Left renal cortex interstitium (tissue), 4 donors: Measurements from ENCODE around the gene NDUFV1. TPM values are rescaled to one million over a fixed set of nuclear protein-coding genes. Genes with fewer than 3 reads are reported as not detected.
"Not testable (repeated sequence)": the region's sequence is repeated elsewhere in the genome, so short reads cannot be mapped to it uniquely, and the experiment has no call there.

Source experiments
- DNase-seq, 4 donors: peaks; one replicate each; pipeline ENCODE4 v3.0.0-alpha.2; 2013; ENCODE audit warnings: low read depth in 4 of 4, low spot score in 2 of 4, missing footprints in 1 of 4
- polyA plus RNA-seq, 4 donors: library from polyadenylated mRNA; unstranded; fragments of 120-200 nt; gene quantifications; one replicate each; pipeline ENCODE4 v1.2.1, GENCODE V29; 2013; ENCODE audit not compliant: insufficient read length in 4 of 4

NDUFV1 gene
- polyA plus RNA-seq, 4 donors, result 154 to 243 (median 225) TPM

DNA sequence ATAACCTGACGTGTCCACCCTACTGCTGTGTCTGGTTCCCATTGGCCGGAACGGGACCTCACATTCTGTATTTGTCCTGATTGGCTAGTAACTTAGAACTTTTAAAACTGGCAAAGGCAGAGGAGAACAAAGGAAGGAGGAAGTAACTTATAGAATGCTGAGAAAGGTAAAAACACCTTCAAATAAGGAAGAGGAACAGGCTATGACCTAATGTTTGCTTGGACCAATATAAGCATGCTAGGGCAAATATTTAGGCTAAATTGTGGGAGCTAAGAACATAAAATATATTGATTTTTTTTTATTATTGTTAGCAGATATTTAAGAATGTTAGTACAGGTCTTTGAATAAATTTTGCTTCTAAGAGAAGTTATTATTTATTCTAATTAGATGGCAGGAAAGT is 30.7 kb downstream of the NDUFV1 start:
- DNase-seq, result not testable (repeated sequence)

DNA sequence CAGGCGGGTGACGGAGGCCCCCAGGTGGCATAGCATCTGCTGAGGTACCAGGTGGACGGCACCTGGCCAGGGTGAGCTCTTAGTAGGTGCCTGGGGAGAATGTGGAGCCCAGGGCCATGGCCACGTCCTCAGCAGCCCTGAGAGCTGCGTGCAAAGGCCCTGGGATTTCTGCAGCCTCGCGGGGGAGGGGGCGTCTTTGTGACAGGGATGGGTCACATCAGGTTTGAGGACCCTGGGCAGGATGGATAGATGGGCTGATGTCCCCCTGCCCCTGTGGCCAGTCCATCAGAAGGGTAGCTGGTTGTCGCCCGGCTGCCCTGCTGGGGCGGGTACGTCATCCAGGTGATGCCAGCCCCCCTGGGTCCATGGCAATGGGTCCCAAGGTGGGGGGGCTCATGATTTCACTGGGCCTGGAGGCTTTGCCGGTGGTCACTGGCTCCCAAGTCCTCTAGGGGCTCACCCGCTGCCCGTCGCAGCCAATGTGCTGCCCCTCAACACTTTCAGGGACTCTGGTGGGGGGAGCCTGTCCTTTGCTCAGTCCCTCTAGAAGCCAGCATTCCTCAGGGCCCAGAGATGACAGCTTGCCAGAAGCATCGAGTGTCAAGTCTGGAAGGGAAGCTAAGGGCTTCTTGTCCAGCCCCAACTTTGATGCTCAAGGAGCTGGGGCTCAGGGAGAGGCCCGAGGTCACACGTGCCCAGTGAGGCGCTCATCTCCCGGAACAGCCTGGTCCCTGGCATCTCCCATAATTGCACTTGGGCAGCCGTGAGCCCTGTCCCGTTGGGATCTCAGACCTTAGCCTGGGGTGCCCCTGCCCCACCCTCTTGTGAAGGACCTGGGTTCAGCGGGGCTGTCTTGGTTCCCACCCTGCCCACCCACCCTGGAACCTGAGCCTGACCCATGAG is 32.0 kb downstream of the NDUFV1 start:
- no peak for DNase-seq

DNA sequence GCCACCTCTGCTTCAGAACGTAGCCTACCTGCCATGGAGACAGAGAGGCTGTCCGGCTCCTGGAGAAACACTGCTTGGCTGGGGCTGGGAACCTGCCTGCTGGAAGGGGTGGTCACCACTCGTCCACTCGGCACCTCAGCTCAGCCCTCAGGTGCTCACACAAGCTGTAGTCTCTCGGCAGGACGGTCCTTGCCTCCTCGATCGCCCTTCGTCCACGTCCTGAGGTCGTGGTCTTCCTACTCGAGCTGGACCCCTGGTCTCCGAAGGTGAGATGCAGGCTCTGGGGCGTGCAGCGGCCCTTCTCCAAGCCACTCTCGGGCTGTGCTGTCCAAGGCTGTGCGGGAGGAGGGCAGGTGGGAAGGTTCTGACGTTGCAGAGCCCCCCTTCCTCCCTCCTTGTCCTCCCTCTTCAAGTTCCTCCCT is 32.7 kb downstream of the NDUFV1 start, which contains the start of gene TBX10:
Gene TBX10, minus strand, starts transcription at position 326 of the 422 bp plus-strand sequence. Its CDS starts 291 bp downstream, at position 35.
- no peak for DNase-seq

DNA sequence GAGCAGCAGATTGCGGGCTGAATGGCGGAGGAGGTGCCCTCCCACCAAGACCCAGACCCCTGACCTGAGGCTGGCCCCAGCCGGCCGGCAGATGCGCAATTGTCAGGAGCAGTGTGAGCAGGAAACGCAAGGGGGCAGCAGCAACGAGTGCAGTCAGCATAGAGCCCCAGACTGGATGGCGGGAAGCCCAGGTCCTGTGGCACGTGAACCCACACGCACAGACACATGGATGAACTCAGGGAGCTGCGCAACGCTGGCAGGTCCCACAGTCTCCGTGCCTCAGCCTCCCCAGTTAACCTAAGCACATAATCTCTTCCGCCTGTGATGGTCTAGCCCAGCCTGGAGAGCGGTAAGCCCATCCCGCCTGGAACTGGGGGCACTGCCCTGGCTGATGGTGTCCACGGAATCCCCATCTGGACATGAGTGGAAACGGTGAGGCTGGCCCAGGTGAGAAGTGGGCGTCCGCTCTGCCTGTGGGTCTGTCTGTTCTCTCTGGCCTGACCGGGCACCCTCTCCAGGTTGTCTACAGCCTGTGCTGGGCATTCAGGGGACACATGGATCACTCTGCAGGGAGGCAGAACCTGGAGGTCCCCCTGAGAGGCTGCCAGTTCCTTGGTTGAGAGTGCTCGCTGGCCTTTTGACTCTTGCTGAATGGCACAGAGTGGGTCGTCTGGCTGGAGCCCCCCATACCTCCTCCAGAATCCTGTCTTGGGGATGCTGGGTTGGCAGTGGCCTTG is 33.5 kb downstream of the NDUFV1 start:
- no peak for DNase-seq

DNA sequence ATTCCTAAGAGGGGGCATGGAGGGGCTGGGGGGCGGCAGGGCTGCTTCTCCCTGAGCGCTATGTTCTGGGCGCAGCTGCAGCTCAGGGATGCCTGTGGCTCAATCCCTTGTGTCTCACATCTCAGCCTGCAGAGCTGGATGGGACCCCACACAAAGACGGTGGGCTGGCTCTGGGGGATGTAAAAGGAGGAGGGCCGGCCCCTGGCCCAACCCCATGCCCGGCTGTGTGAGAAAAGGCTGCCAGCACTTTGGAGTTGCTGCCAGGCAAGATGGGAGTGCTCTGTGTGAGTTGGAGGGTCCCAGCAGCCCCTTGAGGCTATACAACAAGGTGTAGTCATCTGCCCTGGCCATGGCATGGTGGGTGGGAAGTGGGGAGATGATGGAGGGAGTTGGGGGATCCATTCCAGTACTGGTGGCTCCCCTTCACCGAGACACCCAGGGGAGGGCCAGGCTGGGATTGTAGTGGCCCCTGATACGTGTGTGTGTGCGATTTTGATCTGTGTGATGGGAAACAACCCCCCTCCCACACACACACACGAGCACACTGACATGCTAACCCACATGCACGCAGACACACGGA is 34.1 kb downstream of the NDUFV1 start:
- DNase-seq, result no peak

DNA sequence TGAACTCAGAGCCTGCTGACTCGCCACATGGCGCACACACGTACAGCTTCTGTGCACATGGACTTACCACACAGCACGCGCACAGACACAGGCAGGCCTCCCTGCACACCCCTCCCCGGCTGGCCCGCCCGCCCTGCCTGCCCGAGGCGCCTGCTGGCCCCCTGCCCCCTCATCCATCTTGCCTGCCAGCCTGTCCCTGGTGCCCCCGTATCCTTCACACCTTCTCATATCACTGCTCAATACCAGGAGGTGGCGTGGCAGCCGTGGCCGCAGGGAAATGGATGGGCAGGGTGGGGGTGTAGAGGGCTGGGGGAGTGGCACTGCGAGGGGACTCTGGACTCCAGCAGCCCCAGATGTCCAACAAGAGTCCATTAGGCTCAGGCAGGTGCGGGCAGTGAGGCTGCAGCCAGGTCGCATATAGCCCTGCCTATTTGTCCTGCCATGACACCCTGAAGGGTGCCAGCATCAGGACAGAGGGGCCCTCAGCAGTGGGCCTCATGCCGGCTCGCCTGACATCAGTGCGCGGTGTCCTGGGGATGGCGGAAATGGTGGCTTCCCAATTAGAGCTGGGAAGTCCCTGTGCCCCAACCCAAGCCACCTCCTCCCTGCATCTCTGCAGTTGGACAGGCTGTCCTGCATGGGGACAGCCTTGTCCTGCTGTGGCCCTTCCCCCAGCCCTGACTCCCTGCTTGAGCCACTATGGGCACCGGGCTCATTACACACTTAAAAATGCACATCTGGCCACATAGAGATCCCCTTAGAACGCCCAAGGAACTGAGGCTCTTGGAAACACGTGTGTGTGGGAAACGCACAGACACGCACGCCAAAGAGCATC is 34.8 kb downstream of the NDUFV1 start:
- DNase-seq, result no peak

DNA sequence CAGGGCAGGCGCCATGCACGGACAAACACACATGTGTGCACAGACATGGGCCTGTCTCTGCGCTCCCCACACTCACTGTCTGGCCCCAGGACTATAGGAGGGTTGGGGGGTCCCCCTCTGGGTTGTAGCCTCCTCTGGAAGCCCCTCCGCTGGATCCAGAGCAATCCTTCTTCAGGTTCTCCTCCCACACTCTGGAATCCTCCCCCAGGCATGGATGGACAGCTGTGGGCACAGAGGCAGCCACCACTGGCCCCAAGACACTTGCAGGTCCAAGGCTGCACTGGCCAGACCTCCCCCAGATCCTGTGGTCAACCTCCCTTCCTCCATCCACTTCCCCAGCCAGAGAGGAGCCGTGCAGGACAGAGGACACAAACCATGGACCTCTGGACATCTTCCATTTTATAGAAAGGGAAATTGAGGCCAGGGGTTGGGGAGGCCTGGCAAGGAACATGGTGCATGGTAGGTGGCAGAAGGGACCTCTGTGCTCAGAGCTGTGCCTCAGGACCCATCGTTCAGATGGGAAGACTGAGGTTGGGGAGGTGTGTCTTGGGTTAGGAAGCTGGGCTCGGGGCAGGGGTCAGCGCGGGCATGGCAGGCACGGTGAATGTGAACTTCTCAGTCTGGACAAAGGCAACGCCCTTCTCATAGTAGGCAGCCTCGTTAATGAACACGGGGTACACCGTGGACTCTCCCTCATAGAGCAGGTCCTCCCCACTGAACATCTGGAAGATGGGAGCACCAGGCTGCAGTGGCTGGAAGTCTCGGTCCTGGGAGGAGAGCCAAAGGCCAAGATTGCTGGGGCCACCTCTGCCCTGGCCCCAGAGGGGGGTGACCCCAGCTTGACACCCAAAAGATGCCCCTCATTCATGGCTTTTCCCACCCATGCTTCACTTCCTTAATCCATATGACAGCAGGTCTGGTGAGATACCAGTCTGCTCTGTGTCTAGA is 35.7 kb downstream of the NDUFV1 start:
- DNase-seq, result no peak

DNA sequence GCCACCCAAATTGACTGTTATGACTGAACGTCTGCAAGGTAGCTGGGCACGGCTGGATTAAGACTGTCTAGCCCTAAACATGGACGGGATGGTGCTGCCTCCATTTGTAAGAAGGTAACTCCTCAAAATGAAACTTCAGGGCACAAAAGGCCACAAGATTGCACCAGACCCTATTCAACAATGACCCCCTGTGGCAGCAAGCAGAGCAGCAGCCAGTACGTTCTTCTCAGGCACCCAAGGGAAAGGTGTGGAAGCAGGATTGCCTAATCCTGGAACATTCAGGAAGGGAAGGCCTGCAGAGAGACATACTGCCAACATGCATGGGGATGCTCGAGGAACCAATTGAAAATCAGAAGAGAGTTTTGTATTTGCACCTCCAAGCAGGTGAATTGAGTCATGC is 37.3 kb downstream of the NDUFV1 start:
- no peak for DNase-seq

DNA sequence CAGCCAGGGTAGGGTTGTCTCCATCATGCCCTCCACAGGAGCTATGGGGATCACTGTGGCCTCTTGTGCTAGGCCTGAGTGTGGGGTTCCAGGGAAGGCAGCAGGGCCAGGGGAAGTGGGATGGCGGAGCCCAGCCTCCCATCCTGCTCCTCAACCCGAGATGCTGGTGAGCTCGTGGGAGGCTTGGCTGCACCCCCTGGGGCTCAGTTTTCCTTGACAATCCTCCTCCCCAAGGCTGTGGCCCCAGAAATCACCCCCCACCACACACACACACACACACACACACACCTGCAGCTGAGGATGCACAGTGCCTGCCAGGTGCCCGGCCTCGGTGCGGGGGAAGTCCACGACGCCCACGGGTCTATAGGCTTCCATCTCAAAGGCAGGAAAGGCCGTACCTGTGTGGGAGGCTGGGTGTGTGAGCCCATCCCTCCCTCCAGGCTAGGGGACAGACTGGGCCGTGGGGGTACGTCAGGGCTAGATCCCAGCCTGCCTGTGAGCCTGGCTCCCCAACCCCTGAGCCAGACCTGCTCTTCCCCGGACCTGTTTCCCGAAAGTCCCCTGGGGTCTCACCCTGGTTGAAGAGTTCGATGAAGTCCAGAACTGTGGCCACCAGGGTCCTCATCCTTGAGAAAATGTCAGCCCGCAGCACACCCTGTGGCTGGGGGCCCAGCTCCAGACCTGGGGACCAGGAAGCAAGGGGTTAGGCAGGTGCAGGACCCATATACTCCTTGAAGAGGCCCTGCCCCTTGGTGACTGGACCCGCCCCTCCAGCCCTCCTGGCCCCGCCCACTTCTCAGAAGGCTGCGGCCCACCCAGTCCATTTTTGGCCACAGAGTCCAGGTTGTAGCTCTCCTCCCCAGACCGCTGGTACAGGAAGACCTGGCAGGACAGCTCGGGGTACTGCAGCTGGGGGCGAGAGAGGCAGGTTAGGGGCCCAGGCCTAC is 38.0 kb downstream of the NDUFV1 start:
- DNase-seq, result no peak

DNA sequence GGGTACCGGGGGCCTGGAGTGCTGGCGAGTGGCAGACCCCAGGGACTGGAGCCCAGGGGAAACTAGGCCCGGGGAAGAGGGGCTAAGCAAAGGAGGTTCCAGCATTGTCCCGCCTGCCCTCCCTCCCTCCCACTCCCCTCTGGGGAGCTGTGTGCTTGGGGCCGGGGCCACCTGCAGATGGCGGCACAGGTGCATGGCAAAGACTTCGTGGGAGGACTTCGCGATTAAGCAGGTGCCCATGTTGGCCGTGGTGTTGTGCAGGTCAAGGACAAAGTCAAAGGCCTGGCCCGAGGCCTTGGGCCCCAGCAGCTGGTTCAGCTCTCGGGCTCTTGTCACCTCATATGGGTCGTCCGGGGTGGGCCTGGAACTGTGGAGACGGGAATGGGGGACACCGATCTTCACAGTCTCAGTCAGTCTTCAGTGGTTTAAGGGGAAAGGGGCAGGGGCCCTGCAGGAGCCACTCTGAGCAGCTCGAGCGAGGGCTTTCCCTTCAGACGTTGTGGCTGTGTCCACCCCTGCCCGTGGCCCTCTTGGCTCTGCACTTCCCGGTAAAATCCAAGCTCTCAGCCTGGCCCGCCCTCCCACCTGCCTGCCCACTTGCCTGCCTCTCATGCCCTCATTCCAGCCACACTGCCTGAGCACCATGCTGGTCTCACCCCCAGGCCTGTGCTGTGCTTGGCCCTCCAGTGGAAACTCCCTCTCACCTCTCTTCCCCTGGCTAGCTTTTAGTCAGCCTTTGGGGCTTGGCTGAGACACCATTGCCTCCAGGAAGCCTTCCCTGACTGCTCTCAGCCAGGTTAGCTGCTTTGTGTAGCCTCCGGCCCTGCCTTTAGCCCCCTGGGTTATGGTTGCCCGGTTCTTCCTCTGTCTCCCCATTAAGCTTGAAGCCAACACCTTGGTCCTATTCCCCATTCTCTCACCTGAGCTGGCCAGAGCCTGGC is 39.1 kb downstream of the NDUFV1 start:
- no peak for DNase-seq

DNA sequence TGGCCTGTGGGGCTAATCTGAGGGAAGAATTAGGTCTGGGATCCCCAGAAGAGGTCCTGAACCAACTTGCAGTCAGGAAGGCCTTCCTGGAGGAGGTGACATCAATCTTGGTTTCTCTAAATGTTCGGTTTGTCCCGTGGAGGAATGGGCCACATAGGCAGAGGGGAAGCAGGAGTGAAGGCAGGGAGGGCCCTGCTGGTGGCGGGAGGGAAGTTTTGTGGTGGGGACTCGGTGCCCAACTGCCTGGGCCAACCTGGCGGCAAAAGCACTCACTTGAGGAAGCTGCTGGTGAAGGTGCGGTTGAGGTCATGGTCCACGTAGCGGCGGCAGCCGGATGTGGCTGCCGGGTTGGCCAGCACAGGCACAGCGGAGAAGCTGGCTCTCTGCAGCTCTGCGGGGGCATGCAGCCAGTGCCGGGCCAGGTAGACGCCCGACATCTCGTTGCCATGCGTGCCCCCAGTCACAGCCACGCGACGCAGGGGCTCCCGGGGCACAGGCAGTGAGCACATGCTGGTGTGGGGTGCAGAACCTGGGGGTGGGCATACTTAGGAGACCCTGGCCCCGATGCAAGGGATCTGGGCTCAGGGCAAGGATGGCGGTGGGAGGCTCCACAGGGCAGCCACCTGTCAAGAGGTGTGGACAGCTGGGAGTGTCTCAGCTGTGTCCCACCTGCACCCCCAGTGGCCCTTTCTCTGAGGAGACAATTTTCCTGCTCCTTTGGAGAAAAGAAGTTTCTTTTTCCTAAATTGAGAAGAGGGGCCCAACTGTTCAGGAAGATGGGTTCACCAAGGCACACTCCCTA is 40.0 kb downstream of the NDUFV1 start:
- DNase-seq, result no peak

DNA sequence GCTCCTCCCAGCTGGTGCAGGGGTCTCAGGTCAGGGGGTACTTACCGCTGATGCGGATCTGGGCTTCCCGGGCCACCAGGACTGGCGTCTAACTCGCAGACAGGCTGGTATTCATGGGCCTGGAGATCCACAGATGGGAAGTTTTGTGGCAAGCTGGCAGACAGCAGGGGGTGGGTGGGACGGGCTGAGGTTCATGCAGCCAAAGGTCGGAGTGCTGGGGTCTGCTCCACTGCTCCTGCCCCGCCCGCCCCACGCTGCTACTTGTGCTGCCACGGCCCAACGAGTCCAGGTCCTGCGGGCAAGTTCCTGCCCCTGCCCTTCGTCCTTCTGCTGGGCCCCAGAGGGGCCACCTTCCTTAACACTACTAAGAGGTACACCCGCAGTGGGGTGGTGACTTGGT is 40.7 kb downstream of the NDUFV1 start:
- DNase-seq, result no peak

DNA sequence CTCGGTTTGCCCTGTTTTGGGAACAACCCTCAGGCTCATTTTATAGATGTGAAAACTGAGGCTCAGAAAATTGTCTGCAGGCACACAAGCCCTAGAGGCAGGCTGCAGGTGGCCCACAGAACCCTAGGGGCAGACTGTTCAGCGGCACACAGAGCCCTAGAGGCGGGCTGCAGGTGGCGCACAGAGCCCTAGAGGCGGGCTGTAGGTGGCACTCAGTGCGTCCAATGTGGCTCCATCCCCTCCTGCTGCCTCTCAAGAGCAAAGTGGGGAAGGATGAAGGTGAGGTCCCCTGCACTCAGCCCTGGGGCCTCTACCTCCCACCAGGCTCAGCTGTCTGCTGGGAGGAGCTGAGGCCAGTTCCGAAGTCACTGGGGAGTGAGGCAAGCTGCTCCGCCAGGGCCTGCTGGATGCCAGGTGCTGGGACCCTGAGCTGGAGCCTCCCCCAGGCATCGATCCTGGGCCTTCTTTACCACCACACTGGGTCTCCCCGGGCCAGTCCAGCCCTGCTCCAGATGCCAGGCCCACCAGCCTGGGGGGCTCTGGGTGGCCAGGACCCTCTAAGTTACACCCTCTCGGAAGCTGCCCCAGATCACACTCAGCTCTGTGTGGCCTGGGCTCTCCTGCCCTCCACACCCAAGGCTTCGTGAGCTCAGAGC is 41.5 kb downstream of the NDUFV1 start:
- DNase-seq, result no peak

DNA sequence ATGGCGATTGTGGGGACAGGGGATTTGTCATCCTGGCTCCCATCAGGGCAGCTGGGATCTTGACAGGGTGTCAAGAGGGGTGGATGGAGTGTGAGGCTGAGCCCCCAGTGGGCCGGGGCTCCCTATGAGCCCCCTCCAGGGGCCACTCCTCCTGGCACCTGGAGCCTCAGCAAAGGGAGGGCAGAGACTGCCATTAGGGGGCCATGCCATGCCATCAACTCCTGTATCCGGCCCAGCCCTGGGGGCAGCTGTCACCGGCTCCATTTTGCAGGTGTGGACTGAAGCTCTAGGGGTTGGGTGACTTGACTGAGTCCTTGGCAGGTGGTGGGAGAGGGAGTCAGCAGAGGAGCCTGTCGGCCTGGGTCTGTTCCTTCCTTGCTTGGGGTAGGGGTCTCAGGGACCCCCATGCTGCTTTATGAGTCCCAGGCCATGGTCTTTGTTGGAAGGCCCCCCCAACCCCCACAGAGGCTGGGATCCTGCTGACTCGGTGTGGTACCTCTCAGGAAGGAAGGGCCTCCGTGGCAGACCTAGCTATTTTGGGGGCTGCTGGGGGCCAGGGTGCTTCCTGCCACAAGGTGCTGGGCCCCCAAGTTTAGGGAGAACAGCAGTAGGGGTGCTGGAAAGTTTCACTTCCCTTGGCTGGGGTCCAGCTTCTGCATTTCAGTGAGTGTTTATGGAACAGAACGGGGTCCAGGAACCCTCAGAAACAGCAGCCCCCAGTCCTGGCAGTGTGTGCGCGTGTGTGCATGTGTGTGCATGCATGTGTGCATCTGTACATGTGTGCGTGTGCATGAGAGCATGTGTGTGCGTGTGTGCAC is 42.3 kb downstream of the NDUFV1 start:
- no peak for DNase-seq
